Ovary (tissue), 9 donors: ENCODE data around the gene AHRR. TPM values are rescaled to one million over a fixed set of nuclear protein-coding genes. Genes with fewer than 3 reads are reported as not detected.
A peak's percentile ranks its signal among the peaks of the same experiment; 100 is the strongest.

ENCODE experiments used
- DNase-seq, 5 donors: peaks; one replicate each; pipeline ENCODE4 v3.0.0-alpha.2; 2019 to 2020
- H3K27ac ChIP-seq, 2 donors: fragments of 200-600 bp; one replicate each; pipeline versions ENCODE4 v1.5.1 to v1.8.0; 2019 to 2022
- H3K27me3 ChIP-seq: fragments of 200-600 bp; one replicate; pipeline ENCODE4 v1.8.0; 2022
- H3K36me3 ChIP-seq: fragments of 200-600 bp; sonication (generic); one replicate; pipeline ENCODE4 v1.5.1; 2019
- H3K4me1 ChIP-seq: one replicate; pipeline ENCODE4 v1.8.1; 2013; ENCODE audit warnings: mild to moderate bottlenecking, moderate library complexity; ENCODE audit not compliant: insufficient read depth
- H3K4me3 ChIP-seq: fragments of 200-600 bp; sonication (generic); one replicate; pipeline ENCODE4 v1.5.1; 2017
- H3K9me3 ChIP-seq, 2 donors: fragments of 200-600 bp in 1 of 2; sonication (generic) in 1 of 2; one replicate each; pipeline versions ENCODE4 v1.5.1 to v1.8.1; 2013 to 2019; ENCODE audit warnings: mild to moderate bottlenecking in 1 of 2, moderate library complexity in 1 of 2
- EP300 ChIP-seq: sonication (generic); formaldehyde crosslinking; IDR thresholded peaks from one replicate; pipeline ENCODE4 v1.6.1; 2017; ENCODE audit warnings: antibody characterized with exemption
- POLR2A ChIP-seq: fragments of 450-650 bp; IDR thresholded peaks from one replicate; pipeline ENCODE4 v1.6.1; 2017; ENCODE audit warnings: antibody characterized with exemption, mild to moderate bottlenecking, moderate library complexity
- WGBS, 3 donors: extraction: QIAGEN DNeasy Blood & Tissue Kit in 1 of 3; methylation state at CpG; one replicate each; pipeline versions ENCODE4 v1.1.5 to v1.1.7; 2013 to 2017; 5-methylcytosine and 5-hydroxymethylcytosine counted together
- intact Hi-C, 4 donors: fragments of 100-400 bp; cut with DNase I; formaldehyde crosslinking; loops; one replicate each; pipeline versions ENCODE4 v1.11.0 to v1.15.1; 2022 to 2023
- polyA plus RNA-seq, 2 donors: library from polyadenylated mRNA; stranded (reverse); fragments of 200-250 nt in 1 of 2; fragments of 350-450 nt in 1 of 2; fragmentation: Illumina TruSeq in 1 of 2; extraction: RNeasy Lipid Tissue Mini Kit (QIAGEN cat#74804) in 1 of 2; gene quantifications; one replicate each; pipeline ENCODE4 v1.2.3, GENCODE V29; 2013 to 2014
- total RNA-seq, 7 donors: library from RNA; depleted of rRNA in 2 of 7; stranded (reverse); fragments of >200 nt in 2 of 7; fragmentation: NEBNext Ultra II Directional in 3 of 7; extraction: Animal tissue kit (Norgen Biotek cat#: 25700) in 3 of 7; gene quantifications; one replicate each; pipeline versions ENCODE4 v1.1.0 to v1.2.4, GENCODE V29; 2016 to 2023
- TF ChIP-seq, protein P1 (sequence below), 3 donors: fragments of 450-650 bp in 2 of 3; fragments of 200-600 bp in 1 of 3; IDR thresholded peaks; one replicate each; pipeline versions ENCODE4 v1.5.1 to v1.8.0; 2016 to 2022; ENCODE audit warnings: antibody characterized with exemption in 3 of 3, mild to moderate bottlenecking in 1 of 3
- donor health status: DM: no; HTN: no; CAD: no; lungs with moderate emphysema.
- donor health status: DM: no; HTN: no; CAD: no.
- donor health status: Bipolar disorder and iron deficiency.
- donor health status: DM: yes; HTN: yes; CAD: no.
- donor health status: DM: no; HTN: no; CAD: no.
- donor health status: DM: yes; HTN: yes; CAD: no.

Gene AHRR
- total and polyA plus RNA-seq, 9 donors = 0.72 to 14.9 (median 2.0) TPM

DNA sequence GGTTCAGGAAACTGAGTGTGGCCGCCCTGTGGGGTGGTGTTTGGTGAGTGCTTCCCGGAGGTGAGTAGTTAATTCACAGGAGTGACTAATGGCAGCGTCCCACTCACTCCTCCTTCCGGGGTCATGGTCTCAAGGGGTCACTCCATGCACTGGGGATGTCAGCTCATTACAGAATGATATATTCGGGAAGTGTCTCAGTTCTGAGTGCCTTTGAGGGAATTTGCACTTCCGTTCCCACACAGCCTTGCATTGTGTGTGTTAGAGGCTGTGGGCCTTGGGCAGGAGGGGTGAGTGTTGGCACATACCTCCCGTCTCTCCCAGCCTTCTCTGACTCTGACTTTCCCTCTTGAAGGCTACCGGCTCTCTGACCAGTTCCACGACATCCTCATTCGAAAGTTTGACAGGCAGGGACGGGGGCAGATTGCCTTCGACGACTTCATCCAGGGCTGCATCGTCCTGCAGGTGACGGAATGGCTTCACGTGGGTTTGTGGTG is 10.5 kb upstream of the AHRR start:
- Histone ChIP-seq H3K4me1 (peaks cover 10% of the 10 kb centered on the region), H3K27ac (no peak overlapping the region), H3K27me3 (no peaks in the 10 kb centered on the region), H3K36me3 (no peaks in the 10 kb centered on the region), H3K9me3 (no peaks in the 10 kb centered on the region), H3K4me3 (no peak overlapping the region)
- no peak for DNase-seq
- TF ChIP-seq EP300 = no peak
- TF ChIP-seq, protein P1, sequence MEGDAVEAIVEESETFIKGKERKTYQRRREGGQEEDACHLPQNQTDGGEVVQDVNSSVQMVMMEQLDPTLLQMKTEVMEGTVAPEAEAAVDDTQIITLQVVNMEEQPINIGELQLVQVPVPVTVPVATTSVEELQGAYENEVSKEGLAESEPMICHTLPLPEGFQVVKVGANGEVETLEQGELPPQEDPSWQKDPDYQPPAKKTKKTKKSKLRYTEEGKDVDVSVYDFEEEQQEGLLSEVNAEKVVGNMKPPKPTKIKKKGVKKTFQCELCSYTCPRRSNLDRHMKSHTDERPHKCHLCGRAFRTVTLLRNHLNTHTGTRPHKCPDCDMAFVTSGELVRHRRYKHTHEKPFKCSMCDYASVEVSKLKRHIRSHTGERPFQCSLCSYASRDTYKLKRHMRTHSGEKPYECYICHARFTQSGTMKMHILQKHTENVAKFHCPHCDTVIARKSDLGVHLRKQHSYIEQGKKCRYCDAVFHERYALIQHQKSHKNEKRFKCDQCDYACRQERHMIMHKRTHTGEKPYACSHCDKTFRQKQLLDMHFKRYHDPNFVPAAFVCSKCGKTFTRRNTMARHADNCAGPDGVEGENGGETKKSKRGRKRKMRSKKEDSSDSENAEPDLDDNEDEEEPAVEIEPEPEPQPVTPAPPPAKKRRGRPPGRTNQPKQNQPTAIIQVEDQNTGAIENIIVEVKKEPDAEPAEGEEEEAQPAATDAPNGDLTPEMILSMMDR (IDR thresholded peaks at IDR 0.05) = no peak
- TF ChIP-seq POLR2A = no peak
- WGBS, 3 donors = 69 to 74% (median 71%) methylated on average over 16 of the region's 16 CpGs
- intact Hi-C loops = loop anchor here in 1 of 4 donors (10.0 kb wide), 1 partner anchor 134 kb away; the partner anchor contains the start of gene EXOC3

DNA sequence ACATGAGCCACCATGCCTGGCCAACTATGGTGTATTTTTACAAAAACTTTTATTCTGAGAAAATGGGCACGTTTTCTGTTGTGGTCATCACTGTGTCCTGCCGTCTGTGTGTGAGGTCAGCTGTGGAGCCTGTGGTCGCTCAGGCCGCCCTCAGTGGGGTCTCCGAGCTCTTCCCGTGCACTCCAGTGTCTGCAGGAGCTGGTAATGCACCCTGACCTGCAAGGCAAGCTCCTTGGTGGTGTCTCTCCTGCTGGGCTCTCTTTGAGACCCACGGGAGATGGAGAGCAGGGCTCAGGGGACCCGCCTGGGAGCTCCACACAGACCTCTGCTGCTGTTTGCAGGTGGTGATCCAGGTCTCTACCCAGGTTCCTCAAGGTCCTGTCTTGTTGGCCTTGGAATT is 9.6 kb upstream of the AHRR start:
- intact Hi-C loops = loop anchor here in 1 of 4 donors (10.0 kb wide), 1 partner anchor 133 kb away; the partner anchor contains the start of gene EXOC3
- no peaks in the 10 kb centered on the region for H3K9me3 ChIP-seq
- DNase-seq = no peak
- H3K4me3 ChIP-seq = no peak overlapping the region
- TF ChIP-seq, protein P1 (IDR thresholded peaks at IDR 0.05) = no peak
- no peak for TF ChIP-seq EP300
- TF ChIP-seq POLR2A = no peak
- H3K27me3 ChIP-seq = no peaks in the 10 kb centered on the region
- H3K27ac ChIP-seq = no peak overlapping the region
- no peaks in the 10 kb centered on the region for H3K36me3 ChIP-seq
- H3K4me1 ChIP-seq = peaks cover 10% of the 10 kb centered on the region
- 90 to 93% (median 90%) methylated on average over 8 of the region's 8 CpGs for WGBS, 3 donors

DNA sequence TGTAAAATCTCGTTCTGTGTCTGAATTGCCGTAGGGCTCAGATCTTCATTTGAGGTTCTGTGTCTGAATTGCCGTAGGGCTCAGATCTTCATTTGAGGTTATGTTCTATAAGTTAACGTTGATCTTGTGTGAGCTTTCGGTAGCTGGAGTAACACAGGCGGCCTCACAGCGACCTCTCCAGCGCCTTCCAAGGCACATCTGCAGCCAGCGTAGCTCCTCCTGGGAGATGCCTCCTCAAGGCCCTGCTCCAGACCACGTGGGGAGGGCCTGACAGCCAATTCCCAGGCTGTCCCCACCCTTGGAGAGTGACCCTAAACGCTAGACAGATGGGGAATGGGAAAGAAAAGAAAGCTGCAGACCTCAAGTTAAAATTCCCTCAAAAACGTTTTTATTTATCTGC is 8.7 kb upstream of the AHRR start:
- intact Hi-C loops = loop anchor here in 1 of 4 donors (10.0 kb wide), 1 partner anchor 132 kb away; the partner anchor contains the start of gene EXOC3

DNA sequence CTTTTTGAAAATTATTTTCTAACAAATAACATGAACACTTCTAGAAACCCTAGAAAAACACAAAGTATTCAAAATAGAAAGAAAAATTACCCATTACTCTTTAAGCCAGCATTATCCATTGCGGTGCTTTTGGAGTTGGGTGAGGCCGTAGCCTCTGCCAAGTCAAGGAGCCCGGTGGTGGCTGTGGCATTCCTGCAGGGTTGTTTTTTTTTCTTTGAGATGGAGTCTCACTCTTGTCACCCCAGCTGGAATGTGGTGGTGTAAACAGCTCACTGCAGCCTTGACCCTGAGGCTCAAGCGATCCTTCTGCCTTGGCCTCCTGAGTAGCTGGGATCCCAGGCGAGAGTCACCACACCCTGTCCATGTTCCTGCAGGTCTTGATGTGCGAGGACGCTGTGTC is 8.2 kb upstream of the AHRR start:
- WGBS, 3 donors = 72 to 80% (median 80%) methylated on average over 7 of the region's 7 CpGs
- peaks cover 10% of the 10 kb centered on the region for H3K4me1 ChIP-seq
- intact Hi-C loops = loop anchor here in 1 of 4 donors (10.0 kb wide), 1 partner anchor 132 kb away; the partner anchor contains the start of gene EXOC3
- no peak for DNase-seq
- H3K9me3 ChIP-seq = no peaks in the 10 kb centered on the region
- TF ChIP-seq EP300 = no peak
- TF ChIP-seq POLR2A = no peak
- TF ChIP-seq, protein P1 (IDR thresholded peaks at IDR 0.05) = no peak
- no peak overlapping the region for H3K4me3 ChIP-seq
- no peaks in the 10 kb centered on the region for H3K36me3 ChIP-seq
- no peak overlapping the region for H3K27ac ChIP-seq
- H3K27me3 ChIP-seq = no peaks in the 10 kb centered on the region

More for the DNA sequence above, 8.7 kb upstream of the AHRR start:
- H3K36me3 ChIP-seq = no peaks in the 10 kb centered on the region
- H3K9me3 ChIP-seq = no peaks in the 10 kb centered on the region
- no peak overlapping the region for H3K27ac ChIP-seq
- TF ChIP-seq POLR2A = no peak
- TF ChIP-seq, protein P1 (IDR thresholded peaks at IDR 0.05) = no peak
- no peak for TF ChIP-seq EP300
- peaks cover 10% of the 10 kb centered on the region for H3K4me1 ChIP-seq
- H3K27me3 ChIP-seq = no peaks in the 10 kb centered on the region
- peak in 1 of 5 donors; percentile 56 for DNase-seq
- H3K4me3 ChIP-seq = no peak overlapping the region
- 29 to 50% (median 41%) methylated on average over 12 of the region's 12 CpGs for WGBS, 3 donors
